Esophagus (tissue), 2 donors: ENCODE data around the gene ANTKMT. TPM values are rescaled to one million over a fixed set of nuclear protein-coding genes. Genes with fewer than 3 reads are reported as not detected.

Experiments
- H3K27ac ChIP-seq, 2 donors: one replicate each; pipeline ENCODE4 v1.5.1; 2013; ENCODE audit warnings: low read depth in 2 of 2, mild to moderate bottlenecking in 2 of 2, inconsistent platforms in 1 of 2, low read length in 1 of 2, moderate library complexity in 1 of 2
- H3K27me3 ChIP-seq, 2 donors: one replicate each; pipeline ENCODE4 v1.6.1; 2013; ENCODE audit warnings: low read length in 2 of 2, control low read depth in 1 of 2, mild to moderate bottlenecking in 1 of 2; ENCODE audit not compliant: insufficient read depth in 2 of 2, control insufficient read depth in 1 of 2
- H3K36me3 ChIP-seq, 2 donors: one replicate each; pipeline ENCODE4 v1.6.1; 2013; ENCODE audit warnings: low read length in 1 of 2; ENCODE audit not compliant: control insufficient read depth in 2 of 2, insufficient read depth in 2 of 2
- H3K4me1 ChIP-seq, 2 donors: one replicate each; pipeline ENCODE4 v1.6.1; 2013; ENCODE audit warnings: low read length in 1 of 2; ENCODE audit not compliant: control insufficient read depth in 2 of 2, insufficient read depth in 2 of 2
- H3K4me3 ChIP-seq, 2 donors: one replicate each; pipeline ENCODE4 v1.5.1; 2013; ENCODE audit warnings: low read length in 2 of 2, mild to moderate bottlenecking in 2 of 2, low read depth in 1 of 2, moderate library complexity in 1 of 2
- H3K9me3 ChIP-seq, 2 donors: one replicate each; pipeline ENCODE4 v1.6.1; 2013; ENCODE audit warnings: mild to moderate bottlenecking in 2 of 2, low read depth in 1 of 2, low read length in 1 of 2, moderate library complexity in 1 of 2; ENCODE audit not compliant: control insufficient read depth in 2 of 2, insufficient read depth in 1 of 2
- WGBS, 2 donors: extraction: QIAGEN DNeasy Blood & Tissue Kit; methylation state at CpG; one replicate each; pipeline ENCODE4 v1.1.7; 2013; 5-methylcytosine and 5-hydroxymethylcytosine counted together
- polyA plus RNA-seq, 2 donors: library from polyadenylated mRNA; stranded (reverse); fragments of 200-250 nt; gene quantifications; one replicate each; pipeline ENCODE4 v1.2.3, GENCODE V29; 2013
- donor health status: healthy with polysubstance abuse.
- donor health status: Bipolar disorder and iron deficiency.

Gene ANTKMT
- 10 to 100 TPM; 17.9 to 22.4 TPM for polyA plus RNA-seq

- Histone ChIP-seq H3K27me3 (peaks cover 0 to 3% of the 10 kb centered on the region in 2 donors), H3K9me3 (no peaks in the 10 kb centered on the region), H3K4me3 (peak within 1 kb of the TSS; percentile 65 to 85), H3K27ac (peak within 1 kb of the TSS; percentile 78), H3K4me1 (peaks cover 9 to 25% of the 10 kb centered on the region in 2 donors), H3K36me3 (no peaks in the 10 kb centered on the region)
- 8 to 9% methylated on average over 89 to 106 of the region's 106 CpGs for WGBS, 2 donors
Observed at GRCh38 chr16:720990-721764, at the start of gene ANTKMT. TSS of gene ANTKMT (plus strand) at chr16:721146. CDS start at chr16:721275, 129 bp downstream.

DNA sequence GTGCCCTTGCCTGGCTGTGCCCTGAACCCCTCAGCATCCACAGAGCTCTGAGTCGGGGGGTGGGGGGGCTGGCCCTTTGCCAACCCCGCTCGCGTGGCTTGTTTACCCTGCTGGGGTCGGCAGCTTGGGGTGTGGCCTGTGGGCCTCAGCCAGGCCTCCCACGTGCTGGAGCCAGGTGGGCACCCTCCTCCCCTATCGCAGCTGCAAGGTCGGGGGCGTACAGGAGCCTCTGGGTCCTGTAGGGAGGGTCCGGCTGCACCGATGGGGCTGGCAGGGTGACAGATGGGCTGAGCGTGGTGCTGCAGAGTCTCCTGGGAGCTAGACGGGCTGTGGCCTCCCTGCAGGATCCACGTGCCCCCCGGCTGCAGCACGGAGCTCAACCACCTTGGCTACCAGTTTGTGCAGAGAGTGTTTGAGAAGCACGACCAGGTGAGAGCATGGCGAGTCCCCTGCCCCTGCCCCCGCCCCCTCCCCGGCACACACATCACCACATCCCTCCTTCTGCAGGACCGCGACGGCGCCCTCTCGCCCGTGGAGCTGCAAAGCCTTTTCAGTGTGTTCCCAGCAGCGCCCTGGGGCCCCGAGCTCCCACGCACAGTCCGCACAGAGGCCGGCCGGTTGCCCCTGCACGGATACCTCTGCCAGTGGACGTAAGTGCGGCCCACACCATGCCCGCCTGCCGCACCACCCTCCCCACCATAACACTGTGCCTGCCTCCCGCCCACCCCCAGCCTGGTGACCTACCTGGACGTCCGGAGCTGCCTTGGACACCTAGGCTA lies 49.4 kb upstream of the ANTKMT start:
- Histone ChIP-seq H3K36me3 (peaks cover 20 to 48% of the 10 kb centered on the region in 2 donors), H3K4me1 (peaks cover 18 to 36% of the 10 kb centered on the region in 2 donors), H3K27me3 (no peaks in the 10 kb centered on the region), H3K4me3 (no peak overlapping the region), H3K27ac (no peak overlapping the region), H3K9me3 (no peaks in the 10 kb centered on the region)
- WGBS, 2 donors = 82 to 87% methylated on average over 35 to 40 of the region's 40 CpGs

- Histone ChIP-seq H3K27ac (no peak overlapping the region), H3K27me3 (no peaks in the 10 kb centered on the region), H3K4me1 (peaks cover 14 to 38% of the 10 kb centered on the region in 2 donors), H3K36me3 (peaks cover 20 to 48% of the 10 kb centered on the region in 2 donors), H3K4me3 (no peak overlapping the region), H3K9me3 (no peaks in the 10 kb centered on the region)
- 93 to 94% methylated on average over 19 of the region's 19 CpGs for WGBS, 2 donors
Observed at GRCh38 chr16:672371-672770, 48.6 kb upstream of the ANTKMT start.

DNA sequence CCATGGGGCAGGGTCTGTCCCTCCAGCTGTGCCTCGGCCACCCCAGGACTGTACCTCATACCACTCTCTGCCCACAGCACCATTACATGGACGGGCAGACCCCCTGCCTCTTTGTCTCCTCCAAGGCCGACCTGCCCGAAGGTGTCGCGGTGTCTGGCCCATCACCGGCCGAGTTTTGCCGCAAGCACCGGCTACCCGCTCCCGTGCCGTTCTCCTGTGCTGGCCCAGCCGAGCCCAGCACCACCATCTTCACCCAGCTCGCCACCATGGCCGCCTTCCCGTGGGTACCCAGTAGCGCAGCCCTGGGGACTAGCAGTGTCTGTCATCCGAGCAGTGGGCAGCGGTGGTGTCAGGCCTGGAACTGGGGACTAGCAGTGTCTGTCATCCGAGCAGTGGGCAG lies 48.1 kb upstream of the ANTKMT start:
- 89 to 94% methylated on average over 21 of the region's 21 CpGs for WGBS, 2 donors
- no peak overlapping the region for H3K4me3 ChIP-seq
- no peaks in the 10 kb centered on the region for H3K9me3 ChIP-seq
- peaks cover 20 to 48% of the 10 kb centered on the region in 2 donors for H3K36me3 ChIP-seq
- no peak overlapping the region for H3K27ac ChIP-seq
- peaks cover 13 to 40% of the 10 kb centered on the region in 2 donors for H3K4me1 ChIP-seq
- no peaks in the 10 kb centered on the region for H3K27me3 ChIP-seq

- Histone ChIP-seq H3K9me3 (no peaks in the 10 kb centered on the region), H3K36me3 (peaks cover 20 to 48% of the 10 kb centered on the region in 2 donors), H3K4me1 (peaks cover 13 to 43% of the 10 kb centered on the region in 2 donors), H3K27me3 (no peaks in the 10 kb centered on the region), H3K27ac (no peak overlapping the region), H3K4me3 (no peak overlapping the region)
- 82 to 84% methylated on average over 18 of the region's 18 CpGs for WGBS, 2 donors
Observed at GRCh38 chr16:673399-673991, 47.5 kb upstream of the ANTKMT start.

- Histone ChIP-seq H3K27ac (no peak overlapping the region), H3K27me3 (no peaks in the 10 kb centered on the region), H3K4me3 (no peak overlapping the region), H3K36me3 (peaks cover 20 to 46% of the 10 kb centered on the region in 2 donors), H3K4me1 (peaks cover 6 to 44% of the 10 kb centered on the region in 2 donors), H3K9me3 (no peaks in the 10 kb centered on the region)
- WGBS, 2 donors = 78 to 83% methylated on average over 19 to 22 of the region's 22 CpGs
Observed at GRCh38 chr16:674214-674881, 46.6 kb upstream of the ANTKMT start.

GRCh38 chr16:674968-675883 lies 45.7 kb upstream of the ANTKMT start, which contains the start of gene RHBDL1:
TSS of gene RHBDL1 (plus strand) at chr16:675671. CDS start at chr16:675791, 120 bp downstream.
- Histone ChIP-seq H3K4me1 (peaks cover 6 to 46% of the 10 kb centered on the region in 2 donors), H3K36me3 (peaks cover 18 to 39% of the 10 kb centered on the region in 2 donors), H3K27me3 (no peaks in the 10 kb centered on the region), H3K9me3 (no peaks in the 10 kb centered on the region), H3K4me3 (peak within 1 kb of the TSS; percentile 10 to 27), H3K27ac (peak within 1 kb of the TSS in 1 of 2 donors; percentile 45)
- WGBS, 2 donors = 9 to 12% methylated on average over 38 to 73 of the region's 73 CpGs

- H3K36me3 ChIP-seq = peaks cover 15 to 31% of the 10 kb centered on the region in 2 donors
- H3K9me3 ChIP-seq = no peaks in the 10 kb centered on the region
- WGBS, 2 donors = 36 to 41% methylated on average over 22 to 25 of the region's 25 CpGs
- H3K4me3 ChIP-seq = peak overlapping the region in 1 of 2 donors; percentile 10
- H3K27ac ChIP-seq = no peak overlapping the region
- peaks cover 9 to 48% of the 10 kb centered on the region in 2 donors for H3K4me1 ChIP-seq
- H3K27me3 ChIP-seq = no peaks in the 10 kb centered on the region
Observed at GRCh38 chr16:675884-676564, 44.9 kb upstream of the ANTKMT start.
